NCI-H1694 treated with DMSO at 0.1 percent for 48 hours (cell line): ENCODE measurements around the gene SNX13.
A peak's percentile ranks its signal among the peaks of the same experiment; 100 is the strongest.

Source experiments
- DNase-seq: peaks from one replicate; lab custom pipeline; 2025; lab: John Stamatoyannopoulos, UW

The SNX13 gene

GRCh38 chr7:17944720-17945119, 4.4 kb upstream of the SNX13 start:
- DNase-seq: no peak

GRCh38 chr7:17943006-17943405, 2.7 kb upstream of the SNX13 start:
- no peak for DNase-seq

GRCh38 chr7:17942231-17942630, 1.9 kb upstream of the SNX13 start:
- no peak for DNase-seq

- no peak for DNase-seq
Measured at GRCh38 chr7:17940951-17941431, 697 bp upstream of the SNX13 start.

GRCh38 chr7:17939606-17940301, 540 bp downstream of the SNX13 start:
- DNase-seq: peak; percentile 21

- DNase-seq: no peak
Measured at GRCh38 chr7:17939211-17939605, 1.1 kb downstream of the SNX13 start.

GRCh38 chr7:17937506-17938120, 2.7 kb downstream of the SNX13 start:
- DNase-seq: no peak

GRCh38 chr7:17936321-17936720, 4.0 kb downstream of the SNX13 start:
- no peak for DNase-seq

- DNase-seq: no peak
Measured at GRCh38 chr7:17934612-17935240, 5.6 kb downstream of the SNX13 start.

GRCh38 chr7:17934094-17934493, 6.2 kb downstream of the SNX13 start:
- no peak for DNase-seq

GRCh38 chr7:17932770-17933169, 7.5 kb downstream of the SNX13 start:
- no peak for DNase-seq

- DNase-seq: no peak
Measured at GRCh38 chr7:17931069-17931468, 9.2 kb downstream of the SNX13 start.

GRCh38 chr7:17930546-17930945, 9.7 kb downstream of the SNX13 start:
- DNase-seq: no peak

GRCh38 chr7:17929647-17930395, 10.5 kb downstream of the SNX13 start:
- no peak for DNase-seq

- no peak for DNase-seq
Measured at GRCh38 chr7:17928055-17928454, 12.2 kb downstream of the SNX13 start.

GRCh38 chr7:17921857-17922416, 18.4 kb downstream of the SNX13 start:
- no peak for DNase-seq

GRCh38 chr7:17917842-17918241, 22.5 kb downstream of the SNX13 start:
- no peak for DNase-seq

GRCh38 chr7:17916786-17917185, 23.5 kb downstream of the SNX13 start:
- DNase-seq: no peak

- no peak for DNase-seq
Measured at GRCh38 chr7:17915796-17916195, 24.5 kb downstream of the SNX13 start.

GRCh38 chr7:17915168-17915567, 25.1 kb downstream of the SNX13 start:
- no peak for DNase-seq

GRCh38 chr7:17913250-17913649, 27.0 kb downstream of the SNX13 start:
- no peak for DNase-seq

- DNase-seq: no peak
Measured at GRCh38 chr7:17912536-17913235, 27.6 kb downstream of the SNX13 start.
